Astrocyte (in vitro differentiated cells and primary cell): Measurements from ENCODE around the gene CLCN4. TPM values are rescaled to one million over a fixed set of nuclear protein-coding genes. Genes with fewer than 3 reads are reported as not detected.

Experiments
- DNase-seq: peaks from one replicate; pipeline ENCODE4 v3.0.0-alpha.2; 2010; ENCODE audit warnings: low read depth
- FAIRE-seq: peaks from 2 replicates; lab custom pipeline; 2011; peaks lifted over from hg19 to GRCh38; lab: Jason Lieb, UNC
- H2AFZ ChIP-seq: 2 replicates; pipeline ENCODE4 v1.6.0; 2012; ENCODE audit warnings: low read depth, low read length, inconsistent platforms
- H3K27ac ChIP-seq: 2 replicates; pipeline ENCODE4 v1.5.1; 2011; ENCODE audit warnings: low read depth, low read length, inconsistent platforms
- H3K27me3 ChIP-seq: 2 replicates; pipeline ENCODE4 v1.6.0; 2011; ENCODE audit warnings: low read length, inconsistent platforms; ENCODE audit not compliant: insufficient read depth
- H3K36me3 ChIP-seq: 2 replicates; pipeline ENCODE4 v1.5.1; 2011; ENCODE audit warnings: low read length, inconsistent platforms; ENCODE audit not compliant: insufficient read depth
- H3K4me1 ChIP-seq: 2 replicates; pipeline ENCODE4 v1.5.1; 2011; ENCODE audit warnings: low read length, inconsistent platforms; ENCODE audit not compliant: insufficient read depth
- H3K4me2 ChIP-seq: 2 replicates; pipeline ENCODE4 v1.6.0; 2012; ENCODE audit warnings: low read length, inconsistent platforms
- H3K4me3 ChIP-seq: 2 replicates; pipeline ENCODE4 v1.5.1; 2011; ENCODE audit warnings: low read depth, mild to moderate bottlenecking, low read length, inconsistent platforms; ENCODE audit not compliant: insufficient read depth
- H3K79me2 ChIP-seq: 2 replicates; pipeline ENCODE4 v1.6.0; 2012; ENCODE audit warnings: mild to moderate bottlenecking, low read length, inconsistent platforms; ENCODE audit not compliant: insufficient read depth
- H3K9ac ChIP-seq: 2 replicates; pipeline ENCODE4 v1.6.0; 2012; ENCODE audit warnings: mild to moderate bottlenecking, low read length, inconsistent platforms
- H3K9me3 ChIP-seq: 2 replicates; pipeline ENCODE4 v1.5.1; 2012; ENCODE audit warnings: low read depth, mild to moderate bottlenecking, low read length, inconsistent platforms; ENCODE audit not compliant: insufficient read depth
- H4K20me1 ChIP-seq: 2 replicates; pipeline ENCODE4 v1.6.0; 2012; ENCODE audit warnings: low read length, inconsistent platforms; ENCODE audit not compliant: insufficient read depth
- H3K27ac Mint-ChIP-seq: one replicate; pipeline ENCODE4 v1.8.0; 2021; ENCODE audit warnings: mild to moderate bottlenecking, mixed read lengths; ENCODE audit not compliant: unreplicated experiment
- H3K27me3 Mint-ChIP-seq: one replicate; pipeline ENCODE4 v1.8.0; 2021; ENCODE audit warnings: low read depth, mixed read lengths; ENCODE audit not compliant: unreplicated experiment
- H3K36me3 Mint-ChIP-seq: one replicate; pipeline ENCODE4 v1.8.0; 2021; ENCODE audit warnings: low read depth, mixed read lengths; ENCODE audit not compliant: unreplicated experiment
- H3K4me1 Mint-ChIP-seq: one replicate; pipeline ENCODE4 v1.8.0; 2021; ENCODE audit warnings: low read depth, mixed read lengths; ENCODE audit not compliant: unreplicated experiment
- H3K4me3 Mint-ChIP-seq: one replicate; pipeline ENCODE4 v1.8.0; 2021; ENCODE audit warnings: mild to moderate bottlenecking, moderate library complexity, mixed read lengths; ENCODE audit not compliant: unreplicated experiment
- H3K9me3 Mint-ChIP-seq: one replicate; pipeline ENCODE4 v1.8.0; 2021; ENCODE audit warnings: mild to moderate bottlenecking, mixed read lengths; ENCODE audit not compliant: unreplicated experiment
- CTCF ChIP-seq: IDR thresholded peaks from 2 replicates; pipeline ENCODE4 v1.5.1; 2011; ENCODE audit warnings: low read depth, mild to moderate bottlenecking, inconsistent platforms, low read length, moderate library complexity; ENCODE audit not compliant: insufficient read depth
- EZH2 ChIP-seq: IDR thresholded peaks from 2 replicates; pipeline ENCODE4 v1.6.1; 2012; ENCODE audit warnings: mild to moderate bottlenecking, low read length, inconsistent platforms; ENCODE audit not compliant: insufficient read depth
- total RNA-seq: library from RNA; stranded (reverse); gene quantifications from 2 replicates; pipeline ENCODE4 v1.2.1, GENCODE V29; 2021

Gene CLCN4
- total RNA-seq, 1 donor from 2014 or later, result 7.2 TPM

- Mint-ChIP-seq H3K36me3 (peaks cover 2% of the 10 kb centered on the region), H3K4me3 (no peak overlapping the region), H3K27me3 (no peaks in the 10 kb centered on the region), H3K9me3 (no peaks in the 10 kb centered on the region), H3K27ac (no peak overlapping the region), H3K4me1 (peaks cover 3% of the 10 kb centered on the region)
- DNase-seq, result peak; percentile 34
- peak overlapping the region; percentile 47 for H2AFZ ChIP-seq
- H3K79me2 ChIP-seq, result no peaks in the 10 kb centered on the region
- no peaks in the 10 kb centered on the region for H4K20me1 ChIP-seq
- TF ChIP-seq CTCF, result no peak
- no peak for TF ChIP-seq EZH2
- no peak overlapping the region for H3K4me3 ChIP-seq
- no peaks in the 10 kb centered on the region for H3K27me3 ChIP-seq
- H3K36me3 ChIP-seq, result no peaks in the 10 kb centered on the region
- no peaks in the 10 kb centered on the region for H3K4me1 ChIP-seq
- peak; percentile 34 for FAIRE-seq
- H3K9me3 ChIP-seq, result no peaks in the 10 kb centered on the region
- H3K4me2 ChIP-seq, result no peak overlapping the region
- H3K27ac ChIP-seq, result no peak overlapping the region
- H3K9ac ChIP-seq, result no peak overlapping the region
These were observed 42.4 kb downstream of the CLCN4 start for GRCh38 chrX:10199212-10199611.

DNA sequence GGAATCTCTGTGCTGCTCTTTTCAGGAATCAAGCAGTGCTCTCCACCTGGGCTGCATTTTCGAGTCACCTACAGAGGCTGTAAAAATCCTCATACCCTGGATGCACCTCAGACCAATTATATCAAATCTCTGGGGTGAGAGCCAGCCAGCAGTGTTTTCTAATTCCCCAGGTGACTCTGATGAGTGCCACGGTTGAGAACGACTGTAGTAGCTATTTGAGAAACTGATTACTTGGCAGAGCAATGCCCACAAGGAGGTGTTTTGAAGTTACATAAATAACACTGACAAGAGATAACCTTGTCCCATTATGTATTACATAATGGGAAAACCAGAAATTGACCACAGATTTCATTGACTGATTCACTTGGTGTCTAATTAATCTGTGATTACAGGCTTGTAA, 46.8 kb downstream of the CLCN4 start:
- H3K9me3 ChIP-seq, result no peaks in the 10 kb centered on the region
- no peak overlapping the region for H3K4me2 ChIP-seq
- no peaks in the 10 kb centered on the region for H3K27me3 Mint-ChIP-seq
- no peaks in the 10 kb centered on the region for H3K9me3 Mint-ChIP-seq
- TF ChIP-seq CTCF, result no peak
- no peak for TF ChIP-seq EZH2
- peaks cover 3% of the 10 kb centered on the region for H3K4me1 Mint-ChIP-seq
- H3K27ac ChIP-seq, result no peak overlapping the region
- H2AFZ ChIP-seq, result no peak overlapping the region
- no peak overlapping the region for H3K4me3 ChIP-seq
- H3K36me3 Mint-ChIP-seq, result peaks cover 5% of the 10 kb centered on the region
- no peak overlapping the region for H3K4me3 Mint-ChIP-seq
- H3K79me2 ChIP-seq, result no peaks in the 10 kb centered on the region
- no peak overlapping the region for H3K27ac Mint-ChIP-seq
- H3K9ac ChIP-seq, result no peak overlapping the region
- H3K36me3 ChIP-seq, result no peaks in the 10 kb centered on the region
- H4K20me1 ChIP-seq, result no peaks in the 10 kb centered on the region
- DNase-seq (no peak), FAIRE-seq (peak; percentile 78)
- no peaks in the 10 kb centered on the region for H3K4me1 ChIP-seq
- H3K27me3 ChIP-seq, result no peaks in the 10 kb centered on the region

DNA sequence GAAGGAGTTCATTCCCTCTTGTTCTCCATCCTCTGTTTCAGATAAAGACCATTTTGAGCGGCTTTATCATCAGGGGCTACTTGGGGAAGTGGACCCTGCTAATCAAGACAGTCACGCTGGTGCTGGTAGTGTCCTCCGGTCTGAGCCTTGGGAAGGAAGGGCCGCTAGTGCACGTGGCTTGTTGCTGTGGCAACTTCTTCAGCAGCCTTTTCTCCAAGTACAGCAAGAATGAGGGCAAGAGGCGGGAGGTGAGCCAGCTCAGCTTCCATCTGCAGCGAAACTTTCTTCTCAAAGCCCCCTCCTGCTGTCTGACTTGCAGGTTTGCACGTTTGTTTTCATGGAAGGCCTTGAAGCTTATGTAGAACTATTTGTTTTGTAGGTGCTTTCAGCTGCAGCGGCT, 49.5 kb downstream of the CLCN4 start:
- no peak overlapping the region for H3K4me3 ChIP-seq
- H2AFZ ChIP-seq, result no peak overlapping the region
- Mint-ChIP-seq H3K9me3 (peaks cover 3% of the 10 kb centered on the region), H3K4me3 (no peak overlapping the region), H3K27me3 (no peaks in the 10 kb centered on the region), H3K27ac (no peak overlapping the region), H3K4me1 (no peaks in the 10 kb centered on the region), H3K36me3 (peaks cover 5% of the 10 kb centered on the region)
- FAIRE-seq (no peak), DNase-seq (no peak)
- H3K27me3 ChIP-seq, result no peaks in the 10 kb centered on the region
- no peak overlapping the region for H3K4me2 ChIP-seq
- H3K9me3 ChIP-seq, result no peaks in the 10 kb centered on the region
- H3K27ac ChIP-seq, result no peak overlapping the region
- no peaks in the 10 kb centered on the region for H3K36me3 ChIP-seq
- H3K4me1 ChIP-seq, result no peaks in the 10 kb centered on the region
- H3K9ac ChIP-seq, result no peak overlapping the region
- no peaks in the 10 kb centered on the region for H4K20me1 ChIP-seq
- no peak for TF ChIP-seq CTCF
- TF ChIP-seq EZH2, result no peak
- H3K79me2 ChIP-seq, result no peaks in the 10 kb centered on the region
